ENCODE results near the gene FRMD3.

DNA sequence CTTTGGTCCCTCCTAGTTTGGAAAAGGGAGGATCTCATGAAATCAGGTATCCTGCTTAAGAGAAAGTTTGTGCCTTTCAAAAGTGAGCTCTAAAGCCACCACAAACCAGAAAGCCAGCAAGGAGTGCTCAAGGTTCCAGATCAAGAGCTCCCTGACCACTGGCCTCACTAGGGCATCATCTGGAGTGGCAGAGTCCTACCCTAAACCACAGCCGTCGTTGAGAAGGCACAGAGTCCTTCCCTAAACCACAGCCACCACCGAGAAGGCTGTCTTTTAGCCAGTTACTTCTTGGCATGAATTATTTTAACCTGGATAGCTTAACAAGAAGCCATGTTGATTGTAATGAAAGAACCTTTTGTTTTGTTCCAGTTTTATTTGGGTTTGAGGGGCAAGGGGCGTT, 102.9 kb downstream of the FRMD3 start:
- TF ChIP-seq, protein P1, sequence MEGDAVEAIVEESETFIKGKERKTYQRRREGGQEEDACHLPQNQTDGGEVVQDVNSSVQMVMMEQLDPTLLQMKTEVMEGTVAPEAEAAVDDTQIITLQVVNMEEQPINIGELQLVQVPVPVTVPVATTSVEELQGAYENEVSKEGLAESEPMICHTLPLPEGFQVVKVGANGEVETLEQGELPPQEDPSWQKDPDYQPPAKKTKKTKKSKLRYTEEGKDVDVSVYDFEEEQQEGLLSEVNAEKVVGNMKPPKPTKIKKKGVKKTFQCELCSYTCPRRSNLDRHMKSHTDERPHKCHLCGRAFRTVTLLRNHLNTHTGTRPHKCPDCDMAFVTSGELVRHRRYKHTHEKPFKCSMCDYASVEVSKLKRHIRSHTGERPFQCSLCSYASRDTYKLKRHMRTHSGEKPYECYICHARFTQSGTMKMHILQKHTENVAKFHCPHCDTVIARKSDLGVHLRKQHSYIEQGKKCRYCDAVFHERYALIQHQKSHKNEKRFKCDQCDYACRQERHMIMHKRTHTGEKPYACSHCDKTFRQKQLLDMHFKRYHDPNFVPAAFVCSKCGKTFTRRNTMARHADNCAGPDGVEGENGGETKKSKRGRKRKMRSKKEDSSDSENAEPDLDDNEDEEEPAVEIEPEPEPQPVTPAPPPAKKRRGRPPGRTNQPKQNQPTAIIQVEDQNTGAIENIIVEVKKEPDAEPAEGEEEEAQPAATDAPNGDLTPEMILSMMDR (IDR thresholded peaks at IDR 0.05; ENCODE audit: low read depth, low read length) = no peak
- TF ChIP-seq POLR2A (IDR thresholded peaks at IDR 0.05; ENCODE audit: extremely low read depth, insufficient read length) (no peak), MYC (IDR thresholded peaks at IDR 0.05; ENCODE audit: low read depth, low read length) (no peak)

Data from NB4 (cell line).